ENCODE data around the gene KCTD8.

DNA sequence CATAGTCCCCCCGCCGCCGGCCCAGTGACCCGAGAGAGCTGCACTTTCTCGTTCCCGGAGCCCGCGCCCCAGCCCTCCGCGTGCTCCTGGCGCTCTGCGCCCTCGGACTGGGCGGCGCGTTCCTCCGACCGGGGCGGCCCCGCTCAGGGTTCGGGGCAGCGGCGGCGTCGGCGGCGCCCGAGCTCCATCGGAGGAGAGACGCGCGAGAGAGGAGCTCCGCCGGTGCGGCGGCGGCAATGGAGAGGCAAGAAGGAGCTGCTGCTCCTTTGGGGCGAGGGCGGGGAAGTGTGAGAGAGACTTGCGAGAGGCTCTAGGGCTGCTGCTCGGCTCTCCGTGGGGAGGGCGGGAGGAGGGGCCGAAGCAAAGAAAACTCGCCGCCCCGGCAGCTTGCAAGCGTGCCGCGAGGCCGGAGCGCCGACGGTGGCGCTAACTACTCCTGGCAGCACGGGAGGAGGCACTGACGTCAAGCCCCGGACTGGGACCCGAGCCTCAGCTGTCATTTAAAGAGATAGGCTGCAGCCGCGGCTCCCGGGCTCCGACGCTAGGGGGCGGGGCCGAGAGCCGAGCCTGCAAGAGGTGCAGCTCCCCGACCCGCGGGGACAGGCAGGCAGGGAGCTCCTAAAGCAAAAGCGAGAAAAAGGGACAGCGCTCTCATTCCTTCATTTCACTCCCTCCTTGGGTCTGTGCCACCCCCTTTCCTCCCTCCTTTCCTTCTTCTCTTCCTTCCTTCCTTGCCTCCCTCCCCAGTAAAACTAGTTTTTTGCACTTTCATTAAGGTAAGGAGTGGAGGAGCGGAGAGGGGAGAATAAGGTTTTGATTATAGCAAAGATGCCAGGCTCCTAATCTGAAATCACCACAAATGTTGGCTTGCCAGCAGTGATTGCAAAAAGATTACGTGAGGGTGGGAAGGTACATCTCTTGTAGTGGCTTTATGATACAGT is at the start of gene KCTD8:
- TF ChIP-seq, protein P1, sequence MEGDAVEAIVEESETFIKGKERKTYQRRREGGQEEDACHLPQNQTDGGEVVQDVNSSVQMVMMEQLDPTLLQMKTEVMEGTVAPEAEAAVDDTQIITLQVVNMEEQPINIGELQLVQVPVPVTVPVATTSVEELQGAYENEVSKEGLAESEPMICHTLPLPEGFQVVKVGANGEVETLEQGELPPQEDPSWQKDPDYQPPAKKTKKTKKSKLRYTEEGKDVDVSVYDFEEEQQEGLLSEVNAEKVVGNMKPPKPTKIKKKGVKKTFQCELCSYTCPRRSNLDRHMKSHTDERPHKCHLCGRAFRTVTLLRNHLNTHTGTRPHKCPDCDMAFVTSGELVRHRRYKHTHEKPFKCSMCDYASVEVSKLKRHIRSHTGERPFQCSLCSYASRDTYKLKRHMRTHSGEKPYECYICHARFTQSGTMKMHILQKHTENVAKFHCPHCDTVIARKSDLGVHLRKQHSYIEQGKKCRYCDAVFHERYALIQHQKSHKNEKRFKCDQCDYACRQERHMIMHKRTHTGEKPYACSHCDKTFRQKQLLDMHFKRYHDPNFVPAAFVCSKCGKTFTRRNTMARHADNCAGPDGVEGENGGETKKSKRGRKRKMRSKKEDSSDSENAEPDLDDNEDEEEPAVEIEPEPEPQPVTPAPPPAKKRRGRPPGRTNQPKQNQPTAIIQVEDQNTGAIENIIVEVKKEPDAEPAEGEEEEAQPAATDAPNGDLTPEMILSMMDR (IDR thresholded peaks at IDR 0.05 in 4 of 5, conservative IDR thresholded peaks at IDR 0.05 in 1 of 5), result peak; percentile 41 to 76 (median 71)
- peak; percentile 67 to 74 for TF ChIP-seq POLR2A (IDR thresholded peaks at IDR 0.05)

All from gastrocnemius medialis (tissue), 4 donors.